ENCODE data around the gene TOMM34.

DNA sequence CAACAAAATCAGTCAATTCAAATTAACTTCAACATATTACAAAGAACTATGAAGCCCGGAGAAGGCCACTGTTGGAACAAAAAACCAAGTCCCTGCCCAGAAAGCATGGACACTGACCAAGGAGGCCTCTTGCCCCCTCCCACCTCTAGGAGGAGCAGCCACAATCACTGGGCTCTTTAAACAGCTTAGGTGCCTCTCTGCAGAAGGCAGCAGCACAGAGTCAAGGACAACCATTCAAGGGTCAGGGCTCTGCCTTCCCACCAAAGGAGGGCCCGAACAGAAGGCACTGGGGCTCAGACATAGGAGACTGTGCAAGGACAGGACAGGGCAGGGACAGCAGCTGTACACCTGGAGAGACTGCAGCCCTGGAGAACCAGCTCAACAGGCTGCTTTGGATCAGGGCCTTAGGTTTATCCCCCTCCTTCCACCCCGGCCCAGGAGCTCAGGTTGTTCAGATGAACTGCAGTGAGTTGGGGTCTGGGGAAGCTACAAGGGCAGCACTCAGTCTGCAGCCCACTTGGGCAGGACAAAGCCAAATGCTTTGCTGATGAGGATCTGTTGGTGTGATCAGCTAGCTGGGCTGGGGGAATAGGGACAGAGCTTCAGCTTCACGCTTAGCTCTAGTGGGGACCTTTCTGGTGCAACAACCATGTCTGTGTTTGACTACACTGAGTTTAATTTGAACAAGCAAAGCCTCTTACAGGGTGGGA is 17.8 kb downstream of the TOMM34 start:
- TF ChIP-seq, protein P1, sequence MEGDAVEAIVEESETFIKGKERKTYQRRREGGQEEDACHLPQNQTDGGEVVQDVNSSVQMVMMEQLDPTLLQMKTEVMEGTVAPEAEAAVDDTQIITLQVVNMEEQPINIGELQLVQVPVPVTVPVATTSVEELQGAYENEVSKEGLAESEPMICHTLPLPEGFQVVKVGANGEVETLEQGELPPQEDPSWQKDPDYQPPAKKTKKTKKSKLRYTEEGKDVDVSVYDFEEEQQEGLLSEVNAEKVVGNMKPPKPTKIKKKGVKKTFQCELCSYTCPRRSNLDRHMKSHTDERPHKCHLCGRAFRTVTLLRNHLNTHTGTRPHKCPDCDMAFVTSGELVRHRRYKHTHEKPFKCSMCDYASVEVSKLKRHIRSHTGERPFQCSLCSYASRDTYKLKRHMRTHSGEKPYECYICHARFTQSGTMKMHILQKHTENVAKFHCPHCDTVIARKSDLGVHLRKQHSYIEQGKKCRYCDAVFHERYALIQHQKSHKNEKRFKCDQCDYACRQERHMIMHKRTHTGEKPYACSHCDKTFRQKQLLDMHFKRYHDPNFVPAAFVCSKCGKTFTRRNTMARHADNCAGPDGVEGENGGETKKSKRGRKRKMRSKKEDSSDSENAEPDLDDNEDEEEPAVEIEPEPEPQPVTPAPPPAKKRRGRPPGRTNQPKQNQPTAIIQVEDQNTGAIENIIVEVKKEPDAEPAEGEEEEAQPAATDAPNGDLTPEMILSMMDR (IDR thresholded peaks at IDR 0.05) = peak in 1 of 3 experiments; percentile 8
- TF ChIP-seq POLR2A (IDR thresholded peaks at IDR 0.05) = no peak
